Measurements from ENCODE around the gene KCNJ6.

KCNJ6 gene

GRCh38 chr21:37659874-37660273 lies 256.4 kb downstream of the KCNJ6 start:
- H3K27ac ChIP-seq: no peak overlapping the region
- H3K36me3 ChIP-seq: no peaks in the 10 kb centered on the region
- no peak overlapping the region for H3K4me3 ChIP-seq (ENCODE audit: low read depth, low read length)
- H3K9me3 ChIP-seq (ENCODE audit: severe bottlenecking): no peaks in the 10 kb centered on the region
- no peak for DNase-seq
- no peak for TF ChIP-seq CTCF (IDR thresholded peaks at IDR 0.05; ENCODE audit: low read depth, low read length)
- H3K27me3 ChIP-seq (ENCODE audit: insufficient read depth, low read depth, severe bottlenecking): no peaks in the 10 kb centered on the region

- no peaks in the 10 kb centered on the region for H3K27me3 ChIP-seq (ENCODE audit: insufficient read depth, low read depth, severe bottlenecking)
- no peaks in the 10 kb centered on the region for H3K36me3 ChIP-seq
- H3K4me3 ChIP-seq (ENCODE audit: low read depth, low read length): no peak overlapping the region
- TF ChIP-seq CTCF (IDR thresholded peaks at IDR 0.05; ENCODE audit: low read depth, low read length): no peak
- DNase-seq: no peak
- no peaks in the 10 kb centered on the region for H3K9me3 ChIP-seq (ENCODE audit: severe bottlenecking)
- no peak overlapping the region for H3K27ac ChIP-seq
These were observed 257.3 kb downstream of the KCNJ6 start for GRCh38 chr21:37658817-37659458.

- H3K27me3 ChIP-seq (ENCODE audit: insufficient read depth, low read depth, severe bottlenecking): no peaks in the 10 kb centered on the region
- no peak for TF ChIP-seq CTCF (IDR thresholded peaks at IDR 0.05; ENCODE audit: low read depth, low read length)
- no peak for DNase-seq
- H3K27ac ChIP-seq: no peak overlapping the region
- H3K9me3 ChIP-seq (ENCODE audit: severe bottlenecking): no peaks in the 10 kb centered on the region
- H3K36me3 ChIP-seq: no peaks in the 10 kb centered on the region
- H3K4me3 ChIP-seq (ENCODE audit: low read depth, low read length): no peak overlapping the region
These were observed 258.0 kb downstream of the KCNJ6 start for GRCh38 chr21:37658121-37658816.

- H3K9me3 ChIP-seq (ENCODE audit: severe bottlenecking): no peaks in the 10 kb centered on the region
- no peak for TF ChIP-seq CTCF (IDR thresholded peaks at IDR 0.05; ENCODE audit: low read depth, low read length)
- DNase-seq: no peak
- no peak overlapping the region for H3K27ac ChIP-seq
- no peak overlapping the region for H3K4me3 ChIP-seq (ENCODE audit: low read depth, low read length)
- H3K36me3 ChIP-seq: no peaks in the 10 kb centered on the region
- H3K27me3 ChIP-seq (ENCODE audit: insufficient read depth, low read depth, severe bottlenecking): no peaks in the 10 kb centered on the region
These were observed 259.4 kb downstream of the KCNJ6 start for GRCh38 chr21:37656899-37657298.

GRCh38 chr21:37655611-37656300 lies 260.5 kb downstream of the KCNJ6 start:
- Histone ChIP-seq H3K27me3 (ENCODE audit: insufficient read depth, low read depth, severe bottlenecking) (no peaks in the 10 kb centered on the region), H3K9me3 (ENCODE audit: severe bottlenecking) (no peaks in the 10 kb centered on the region), H3K4me3 (ENCODE audit: low read depth, low read length) (no peak overlapping the region), H3K27ac (no peak overlapping the region), H3K36me3 (no peaks in the 10 kb centered on the region)
- DNase-seq: no peak
- no peak for TF ChIP-seq CTCF (IDR thresholded peaks at IDR 0.05; ENCODE audit: low read depth, low read length)
